ENCODE results near the gene MAGOHB. TPM values are rescaled to one million over a fixed set of nuclear protein-coding genes. Genes with fewer than 3 reads are reported as not detected.

Gene MAGOHB
- total RNA-seq, 1 donor from 2014 or later, result 11.9 TPM

GRCh38 chr12:10554756-10555481 is 58.5 kb downstream of the MAGOHB start:
- DNase-seq (ENCODE audit: low spot score), result no peak

- no peak for DNase-seq (ENCODE audit: low spot score)
Observed at GRCh38 chr12:10554228-10554755, 59.1 kb downstream of the MAGOHB start.

Other genes starting within 250 kb of the MAGOHB start
- gene KLRK1, start 223.6 kb downstream of the MAGOHB start, total RNA-seq, result 5.0 TPM
- gene KLRC4, start 203.9 kb downstream of the MAGOHB start, total RNA-seq, result 1.1 TPM
- not detected for gene KLRC3, start 193.0 kb downstream of the MAGOHB start, total RNA-seq
- 0.32 TPM for gene KLRC2, start 177.6 kb downstream of the MAGOHB start, total RNA-seq
- 0.95 TPM for gene KLRC1, start 160.2 kb downstream of the MAGOHB start, total RNA-seq
- gene EIF2S3B, start 107.7 kb downstream of the MAGOHB start, total RNA-seq, result 2.6 TPM
- 12.3 TPM for gene STYK1, start 60.4 kb upstream of the MAGOHB start, total RNA-seq
- gene YBX3, start 109.7 kb upstream of the MAGOHB start, total RNA-seq, result 159 TPM
- gene TAS2R7, start 189.0 kb upstream of the MAGOHB start, total RNA-seq, result not detected
- gene TAS2R8, start 193.7 kb upstream of the MAGOHB start, total RNA-seq, result not detected
- not detected for gene TAS2R9, start 196.6 kb upstream of the MAGOHB start, total RNA-seq
- 0.92 TPM for gene TAS2R10, start 212.7 kb upstream of the MAGOHB start, total RNA-seq
- gene PRR4, start 235.9 kb upstream of the MAGOHB start, total RNA-seq, result 2.6 TPM

Measured in mucosa of gallbladder (tissue), 1 donor.